GM21737 (cell line): Measurements from ENCODE around the gene COA1.

Experiments used
- ATAC-seq: cut with Tn5 transposase; IDR thresholded peaks from one replicate; pipeline ENCODE4 v1.9.1; 2021; ENCODE audit warnings: mild to moderate bottlenecking, moderate library complexity; ENCODE audit not compliant: unreplicated experiment

The COA1 gene

DNA sequence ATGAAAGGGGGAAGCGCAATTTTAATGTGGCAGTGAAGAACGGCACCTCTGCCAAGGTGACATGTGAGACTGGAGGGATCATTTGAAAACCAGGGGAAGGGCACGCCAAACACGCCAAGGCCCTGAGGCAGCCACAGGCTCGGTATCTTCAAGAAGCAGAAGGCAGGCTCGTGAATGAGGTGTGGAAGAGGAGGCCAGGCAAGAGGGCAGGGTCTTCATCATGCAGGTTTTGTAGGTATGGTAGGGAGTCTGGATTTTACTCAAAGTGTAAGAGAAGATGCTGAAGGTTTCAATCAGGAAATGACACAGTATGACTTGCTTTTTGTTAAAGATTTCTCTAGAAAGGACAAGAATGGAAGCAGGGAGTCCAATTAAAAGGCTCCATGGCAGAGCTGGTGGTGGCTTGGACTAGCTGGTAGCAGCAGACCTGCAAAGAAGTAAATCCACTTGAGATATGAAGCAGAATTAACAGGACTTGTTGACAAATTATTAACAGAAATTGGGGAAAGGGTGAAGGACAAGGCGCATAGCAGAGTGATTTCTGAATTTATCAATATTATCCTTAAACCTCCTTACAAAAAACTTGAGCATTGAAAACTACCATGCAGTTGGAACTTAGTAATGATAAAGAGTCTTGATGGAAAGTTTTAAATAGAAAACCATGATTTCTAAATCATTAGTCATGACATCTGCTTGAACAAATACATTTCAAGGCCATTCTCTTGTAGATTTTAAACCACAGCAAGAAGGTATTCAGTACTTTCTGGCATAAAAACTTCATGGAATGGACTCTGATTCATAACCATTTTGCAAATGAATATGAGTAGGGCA is 70.4 kb downstream of the COA1 start:
- ATAC-seq, result no peak

DNA sequence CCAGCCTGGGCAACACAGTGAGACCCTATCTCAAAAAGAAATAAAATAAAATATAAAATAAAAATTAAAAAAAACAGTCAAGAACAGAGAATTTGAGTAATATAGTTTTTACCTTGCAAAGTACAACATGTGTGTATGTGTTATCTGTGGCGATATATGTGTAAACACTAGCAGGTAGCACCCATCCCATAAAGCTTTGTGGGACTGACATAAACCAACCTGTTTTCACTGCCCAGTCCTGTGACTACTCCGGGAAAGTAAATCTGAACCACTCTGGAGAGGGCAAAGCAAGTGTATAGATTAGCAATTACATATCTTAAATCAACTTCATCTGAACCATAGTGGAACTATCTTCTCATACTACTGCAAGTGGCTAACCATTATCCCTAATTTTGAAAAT is 72.3 kb downstream of the COA1 start:
- ATAC-seq, result no peak

DNA sequence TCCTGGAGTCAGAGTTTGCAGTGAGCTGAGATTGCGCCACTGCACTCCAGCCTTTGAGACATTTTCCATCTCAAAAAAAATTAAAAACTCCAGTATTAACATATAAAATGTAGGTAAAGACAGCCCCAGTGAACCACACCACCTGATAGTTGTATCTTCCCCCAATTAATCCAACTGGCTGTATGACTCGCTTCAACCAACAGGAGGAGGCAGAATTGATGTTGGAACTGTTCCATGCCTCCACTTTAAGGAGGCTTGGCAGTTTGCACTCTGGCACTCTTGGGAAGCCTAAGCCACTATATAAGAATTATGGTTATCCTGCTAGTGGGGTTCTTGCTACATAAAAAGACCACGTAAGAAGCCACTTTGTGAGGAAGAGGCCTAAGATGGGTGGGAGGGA is 73.7 kb downstream of the COA1 start:
- ATAC-seq, result no peak

DNA sequence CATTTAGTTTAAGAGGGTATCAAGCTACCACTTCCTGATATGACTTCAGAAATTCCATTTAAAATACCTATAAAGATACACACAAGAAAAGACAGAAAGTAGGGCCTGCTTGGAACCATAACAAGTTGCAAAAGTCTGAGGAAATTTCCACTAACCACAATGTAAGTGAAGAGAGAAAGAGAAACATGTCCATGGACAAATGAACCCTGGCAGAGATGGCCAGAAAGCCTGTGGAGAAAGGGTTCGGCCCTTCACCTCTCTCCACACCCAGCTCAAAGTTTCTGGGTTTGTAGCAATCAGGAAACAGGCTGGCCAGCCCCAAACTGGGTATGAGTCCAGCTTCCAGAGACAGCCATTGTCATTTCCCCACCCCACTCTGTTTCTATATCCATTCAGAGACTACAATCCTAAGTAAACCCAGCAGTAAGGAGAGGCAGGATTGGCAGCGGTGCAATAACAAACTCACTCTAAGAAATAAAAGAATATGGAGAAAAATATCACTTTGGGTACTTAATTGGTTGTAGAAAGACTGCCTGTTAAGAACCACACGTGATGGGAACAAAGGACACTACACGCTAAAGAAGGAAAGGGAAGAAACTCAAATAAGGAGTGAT is 75.3 kb downstream of the COA1 start:
- no peak for ATAC-seq

DNA sequence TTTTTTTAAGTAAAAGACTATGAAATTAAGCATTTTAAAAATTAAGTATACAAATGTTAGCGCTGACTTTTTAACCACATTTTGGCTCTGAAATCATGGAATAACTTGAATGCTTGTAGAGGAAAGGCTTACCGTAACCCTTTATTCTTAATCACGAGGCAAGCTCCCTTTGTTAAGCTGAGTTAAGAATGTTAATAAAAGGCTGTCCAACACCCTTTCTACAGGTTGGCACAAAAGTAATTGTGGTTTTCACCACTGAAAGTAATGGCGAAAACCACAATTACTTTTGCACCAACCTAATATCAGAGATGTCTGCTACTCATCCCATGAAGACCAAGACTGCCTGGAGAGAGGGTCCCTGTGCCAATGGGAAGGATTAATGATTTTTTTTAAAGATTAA is 75.9 kb downstream of the COA1 start:
- no peak for ATAC-seq

DNA sequence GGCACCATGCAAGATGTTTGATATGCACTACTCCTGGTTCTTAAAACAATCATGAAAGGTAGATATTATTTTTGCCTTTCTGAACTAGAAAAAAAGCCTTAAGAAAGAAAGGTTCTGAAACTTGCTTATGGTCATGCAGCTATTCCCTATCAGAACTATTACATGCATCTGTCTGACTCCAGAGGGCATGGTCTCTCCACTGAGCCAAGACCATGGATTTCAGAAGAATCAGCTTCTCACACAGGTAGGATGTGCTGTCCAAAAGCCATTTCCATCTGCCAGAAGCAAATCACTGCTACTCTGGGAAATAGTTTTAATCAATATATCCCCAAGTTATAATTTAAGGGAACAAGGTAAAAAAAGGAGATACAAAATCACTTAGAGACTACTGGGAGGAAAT is 77.0 kb downstream of the COA1 start:
- ATAC-seq, result no peak

DNA sequence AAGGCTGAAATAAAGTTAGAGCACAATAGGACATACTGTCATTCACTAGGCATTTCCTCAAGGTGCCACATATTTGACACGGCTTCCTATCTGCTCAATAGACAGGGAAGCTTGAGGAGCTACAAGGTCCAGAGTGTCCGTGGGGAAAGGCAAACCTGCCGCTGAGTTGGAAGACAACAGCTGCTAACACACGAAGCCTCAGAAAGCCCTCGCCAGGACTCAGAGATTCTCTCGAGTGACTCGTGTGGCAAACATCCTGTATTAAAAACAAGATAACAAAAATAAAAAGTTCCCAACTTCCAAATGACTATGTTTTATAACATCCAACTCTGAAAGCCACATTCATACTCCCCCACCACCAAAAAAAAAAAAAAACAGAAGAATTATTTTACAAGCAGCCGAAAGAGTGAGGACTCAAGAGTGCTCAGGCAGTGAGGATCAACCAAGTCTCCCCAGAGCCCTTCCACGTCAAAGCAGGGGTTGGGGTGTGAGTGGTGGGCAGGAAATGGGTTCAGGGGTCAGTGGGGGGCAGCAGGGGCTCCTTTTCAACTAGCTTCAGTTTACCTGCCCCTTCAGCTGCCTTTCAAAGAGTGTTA is 78.8 kb downstream of the COA1 start:
- ATAC-seq, result no peak

DNA sequence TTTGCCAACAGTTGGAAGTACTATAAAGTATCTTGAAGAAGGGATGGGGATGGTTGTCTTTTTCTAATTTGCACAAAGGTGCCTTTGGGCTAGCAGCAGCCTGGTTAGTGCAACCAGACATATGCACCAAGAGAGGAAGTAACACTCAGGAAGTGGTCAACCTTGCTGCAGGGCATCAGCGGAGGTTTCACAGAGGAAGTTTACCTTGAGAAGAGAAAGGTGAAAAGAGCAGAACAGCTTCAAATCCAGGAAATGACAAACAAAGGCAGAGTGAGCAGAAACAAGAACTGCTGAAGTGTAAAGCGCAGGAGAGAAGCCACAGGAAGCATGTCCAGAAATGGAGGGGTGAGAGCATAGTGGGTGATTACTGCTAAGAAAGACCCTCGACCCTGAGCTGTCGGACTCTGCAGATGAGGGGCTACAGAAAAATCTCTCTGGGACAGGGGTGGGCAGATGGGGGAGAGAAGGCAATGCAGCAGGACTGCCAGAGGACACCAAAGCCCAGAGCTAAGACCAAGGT is 79.5 kb downstream of the COA1 start:
- peak; percentile 48 for ATAC-seq

DNA sequence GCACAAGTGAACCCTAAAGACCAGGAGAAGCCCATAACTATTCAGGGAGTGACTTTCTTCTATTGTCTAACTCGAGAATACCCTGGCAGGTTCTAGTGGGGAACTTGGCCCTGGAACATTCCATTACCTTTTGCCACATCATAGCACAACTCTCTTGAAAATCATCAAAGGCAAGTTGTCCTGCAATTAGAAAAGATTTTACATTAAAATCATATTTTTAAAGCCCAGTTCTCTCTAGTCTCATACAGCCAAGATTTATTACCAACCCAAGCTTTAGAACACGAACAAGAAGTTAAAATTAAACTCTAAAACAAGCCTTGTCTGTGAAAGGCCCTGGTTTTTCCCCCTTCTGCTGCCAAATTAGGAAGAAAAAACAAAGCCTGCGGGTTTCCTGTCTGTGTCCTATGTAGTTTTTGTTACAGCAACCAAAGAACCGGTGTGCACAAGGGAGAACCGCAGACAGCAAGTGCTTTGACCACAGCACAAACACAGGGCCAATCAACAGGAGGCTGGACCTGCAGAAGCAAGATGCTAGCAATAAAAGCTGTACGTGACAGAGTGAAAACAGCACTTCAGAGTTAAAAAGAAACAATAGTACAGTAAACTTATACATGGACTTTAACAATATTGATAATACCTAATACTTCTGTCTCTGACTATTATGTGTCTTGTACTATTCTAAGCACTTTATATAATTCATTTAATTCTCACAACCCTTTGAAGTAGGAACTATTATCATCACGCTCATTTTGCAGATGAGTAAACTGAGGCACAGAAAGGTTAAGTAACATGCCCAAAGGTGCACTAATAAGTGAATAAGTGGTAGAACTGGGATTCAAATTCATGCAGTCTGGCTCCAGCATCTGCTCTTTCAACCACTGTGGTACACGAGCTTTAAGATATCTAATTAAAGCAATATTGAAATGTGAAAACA is 80.6 kb downstream of the COA1 start:
- ATAC-seq, result peak; percentile 48

DNA sequence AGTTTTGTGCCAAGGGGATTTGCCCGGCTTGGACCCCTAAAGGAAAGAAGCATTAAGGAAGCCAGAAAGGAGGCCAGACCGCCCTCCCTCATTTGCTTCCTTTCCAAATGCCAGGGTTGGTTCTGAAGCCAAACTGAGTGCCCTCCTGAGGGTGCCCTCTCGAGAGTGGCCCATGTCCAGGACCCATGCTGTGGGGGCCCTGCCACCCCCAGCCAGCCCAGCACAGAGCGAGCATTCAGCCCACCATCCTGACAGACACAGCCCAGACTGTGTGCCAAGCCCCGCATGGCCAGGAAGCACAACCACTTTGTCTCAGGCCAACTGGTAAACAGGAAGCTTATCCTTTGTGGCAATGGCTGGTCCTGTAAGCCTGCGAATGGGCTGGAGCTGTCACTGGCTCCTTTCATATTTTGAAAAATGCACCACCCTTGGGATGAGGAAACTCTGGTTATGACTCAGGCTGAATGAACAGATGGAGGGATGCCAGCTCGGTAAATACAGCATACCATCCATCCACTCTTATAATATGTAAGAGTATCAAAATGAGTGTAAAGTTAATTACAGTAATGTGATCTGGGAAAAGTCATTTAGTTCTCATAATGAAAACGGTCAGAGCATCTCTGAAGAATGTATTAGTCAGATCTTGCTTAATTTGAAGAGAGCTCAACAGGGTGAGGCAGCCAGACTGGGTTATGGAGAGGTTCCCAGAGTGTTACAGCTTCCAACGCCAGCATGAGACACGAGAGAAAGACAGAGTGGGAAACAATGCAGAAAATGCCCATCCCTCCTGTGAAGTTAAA is 81.5 kb downstream of the COA1 start:
- peak; percentile 17 for ATAC-seq

DNA sequence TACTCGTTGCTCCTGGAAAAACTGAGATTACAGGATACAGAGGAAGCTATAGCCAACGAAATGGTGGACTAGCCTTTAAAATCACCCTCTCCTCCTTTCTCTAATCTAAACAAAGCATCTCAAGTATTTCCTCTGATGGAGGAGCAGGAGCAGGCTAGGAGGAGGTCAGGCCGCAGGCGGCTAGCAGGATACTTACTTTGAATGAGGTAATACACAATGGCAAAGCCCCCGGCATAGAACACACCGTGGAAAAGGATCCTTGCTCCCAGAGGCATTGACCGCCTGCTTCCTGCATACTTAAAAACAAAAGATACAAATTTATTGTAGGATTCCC is 82.0 kb downstream of the COA1 start:
- ATAC-seq, result no peak

DNA sequence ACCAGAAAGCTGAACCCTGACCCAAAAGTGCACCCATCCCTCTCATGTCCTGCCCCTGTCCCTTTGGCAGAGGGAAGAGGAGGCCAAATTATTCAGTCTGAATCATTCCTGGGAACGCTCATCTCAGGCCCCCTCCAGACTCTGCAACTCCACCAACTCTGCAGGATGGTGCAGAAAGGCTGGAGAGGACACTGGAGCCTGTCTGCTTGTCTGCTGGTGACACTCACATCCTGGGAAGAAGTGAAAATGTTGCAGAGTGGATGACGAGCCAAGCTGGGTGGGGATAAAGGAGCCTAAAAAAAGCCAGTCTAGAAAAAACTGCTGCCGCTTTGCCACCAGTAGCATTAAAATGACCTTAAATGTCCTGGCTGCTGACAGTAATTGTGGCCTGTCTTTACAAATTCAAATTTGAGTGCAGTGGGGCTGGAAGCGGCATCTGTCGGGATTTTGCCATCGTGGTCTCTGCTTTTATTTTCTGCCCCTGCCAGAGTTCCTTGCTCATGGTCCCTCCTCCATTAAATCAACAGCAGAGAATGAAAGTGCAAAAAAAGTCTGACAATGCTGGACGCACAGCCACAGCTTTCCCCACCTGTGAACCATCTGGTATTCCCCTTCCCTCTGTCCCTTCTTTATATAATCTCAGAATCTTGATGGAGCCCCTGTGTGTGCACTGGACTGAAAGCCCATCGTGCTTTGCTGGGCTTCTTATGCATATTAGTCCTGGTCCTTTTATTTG is 82.6 kb downstream of the COA1 start:
- ATAC-seq, result no peak

DNA sequence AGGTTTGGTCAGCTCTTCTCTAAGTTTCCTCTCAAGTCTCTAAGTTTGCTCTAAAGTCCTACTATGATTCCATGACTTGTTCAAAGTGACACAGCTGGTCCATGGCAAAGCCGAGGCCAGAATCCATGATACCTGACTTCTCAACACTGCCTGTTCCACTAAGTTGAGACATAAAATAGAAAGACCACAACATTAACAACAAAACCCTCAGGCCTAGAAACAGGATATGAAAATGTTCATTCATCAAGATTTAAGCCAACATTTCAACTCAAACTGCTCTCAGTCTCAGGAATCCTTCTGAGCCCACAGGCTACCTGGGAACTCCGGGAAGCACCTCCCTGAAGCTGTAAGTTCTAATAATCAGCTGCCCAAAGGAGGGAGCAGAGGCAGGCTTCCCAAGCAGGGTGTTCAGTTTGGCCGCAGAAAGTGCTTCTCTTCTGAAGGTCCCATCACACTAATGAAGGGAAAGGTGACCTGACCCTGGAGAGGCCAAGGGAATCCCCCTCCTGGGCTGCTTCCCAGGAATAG is 83.6 kb downstream of the COA1 start:
- ATAC-seq, result no peak

DNA sequence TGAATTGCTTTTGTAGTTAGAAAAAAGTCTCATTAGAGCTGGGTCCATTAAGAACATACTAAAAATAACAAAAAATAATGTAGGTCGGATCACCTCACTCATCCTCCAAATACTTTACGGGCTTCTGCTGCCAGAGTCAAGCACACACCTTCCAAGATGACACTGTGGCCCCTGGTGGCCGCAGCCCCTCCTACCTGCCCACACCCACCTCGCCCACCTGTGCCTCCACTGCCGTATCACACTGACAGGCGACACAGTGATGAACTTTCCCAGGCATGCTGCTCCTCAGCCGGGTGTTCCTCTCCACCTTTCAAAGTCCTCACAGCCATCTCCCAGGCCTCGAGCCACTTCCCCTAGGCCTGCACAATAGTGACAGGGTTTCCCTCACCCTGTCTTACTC is 85.5 kb downstream of the COA1 start:
- ATAC-seq, result no peak

DNA sequence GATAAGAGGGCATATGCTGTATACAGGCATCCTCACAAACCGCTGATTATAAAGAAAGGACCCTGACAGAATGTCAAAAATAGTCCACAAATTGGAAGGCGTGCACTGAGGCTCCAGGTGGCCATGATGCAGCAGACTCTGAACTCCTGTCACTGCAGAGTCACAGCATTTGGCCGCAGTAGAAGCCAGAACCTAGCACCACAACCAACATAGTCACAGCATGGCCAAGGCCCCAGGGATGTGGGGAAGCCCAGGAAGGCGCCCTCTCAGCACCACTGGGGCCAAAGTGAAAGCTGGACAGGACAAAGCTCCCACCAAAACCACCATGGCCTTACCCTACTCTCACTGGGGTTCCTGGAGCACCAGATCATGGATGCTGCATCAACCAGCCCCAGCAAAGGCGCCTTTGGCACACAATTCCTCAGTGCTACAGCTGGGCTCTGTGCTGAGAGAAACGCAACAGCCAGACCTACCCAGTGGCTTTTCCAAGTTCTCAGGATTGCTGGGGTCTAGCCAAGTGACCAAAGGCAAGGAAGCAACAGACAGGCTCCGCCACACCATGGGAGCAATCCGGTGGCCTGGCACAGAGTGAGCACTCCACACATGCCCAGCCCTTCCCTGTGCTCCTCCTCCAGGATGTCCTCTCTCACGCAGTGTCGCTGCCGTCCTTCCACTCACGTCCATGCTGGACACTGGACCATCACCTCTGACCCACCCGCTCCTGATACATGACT is 86.3 kb downstream of the COA1 start:
- ATAC-seq, result no peak

DNA sequence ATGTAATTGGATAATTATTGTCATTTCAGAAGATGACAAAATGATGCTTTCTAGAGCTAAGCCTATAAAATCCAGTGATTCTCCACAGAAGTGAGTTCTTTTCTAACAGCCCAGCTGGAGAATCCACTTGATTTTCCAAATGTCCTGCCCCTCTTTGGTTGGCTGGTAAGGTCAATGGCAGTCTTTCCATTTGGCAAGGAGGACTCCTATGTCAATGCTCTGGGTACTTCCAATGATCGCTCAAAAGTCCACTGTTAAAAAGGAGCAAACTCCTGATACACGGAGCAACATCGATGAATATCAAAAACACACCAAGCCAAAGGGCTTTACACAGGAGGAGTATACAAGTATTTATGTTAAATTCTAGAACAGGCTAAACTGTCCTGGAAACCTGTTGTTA is 88.6 kb downstream of the COA1 start:
- no peak for ATAC-seq

DNA sequence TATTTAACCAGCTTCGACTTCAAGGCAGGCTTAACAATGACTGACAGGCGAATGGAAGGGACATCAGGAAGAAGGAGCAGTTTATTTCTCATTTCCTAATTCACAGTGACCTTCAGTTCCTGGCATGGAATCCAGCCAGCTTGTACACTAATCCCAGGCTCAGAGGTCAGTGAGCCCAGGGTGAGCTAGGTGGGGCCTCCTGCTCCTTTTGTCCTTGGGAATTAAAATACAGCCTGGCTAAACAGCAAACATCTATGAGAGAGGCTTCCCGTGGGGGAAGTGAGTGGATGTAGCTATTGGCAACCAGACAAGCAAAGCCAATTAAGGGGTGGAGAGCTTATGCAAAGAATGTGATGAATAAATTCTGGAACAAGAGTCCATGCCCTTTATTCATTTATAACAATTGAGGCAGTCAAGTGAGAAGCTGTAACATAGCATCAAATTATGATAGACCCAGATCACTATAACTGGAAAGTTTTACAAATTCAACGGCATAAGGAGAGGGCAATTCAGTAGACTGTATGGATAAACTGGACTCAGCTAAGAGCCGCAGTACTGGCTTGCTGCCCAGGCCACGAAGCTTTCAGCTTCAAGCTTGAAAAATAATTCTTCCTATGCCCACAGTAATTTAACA is 89.3 kb downstream of the COA1 start:
- ATAC-seq, result no peak

DNA sequence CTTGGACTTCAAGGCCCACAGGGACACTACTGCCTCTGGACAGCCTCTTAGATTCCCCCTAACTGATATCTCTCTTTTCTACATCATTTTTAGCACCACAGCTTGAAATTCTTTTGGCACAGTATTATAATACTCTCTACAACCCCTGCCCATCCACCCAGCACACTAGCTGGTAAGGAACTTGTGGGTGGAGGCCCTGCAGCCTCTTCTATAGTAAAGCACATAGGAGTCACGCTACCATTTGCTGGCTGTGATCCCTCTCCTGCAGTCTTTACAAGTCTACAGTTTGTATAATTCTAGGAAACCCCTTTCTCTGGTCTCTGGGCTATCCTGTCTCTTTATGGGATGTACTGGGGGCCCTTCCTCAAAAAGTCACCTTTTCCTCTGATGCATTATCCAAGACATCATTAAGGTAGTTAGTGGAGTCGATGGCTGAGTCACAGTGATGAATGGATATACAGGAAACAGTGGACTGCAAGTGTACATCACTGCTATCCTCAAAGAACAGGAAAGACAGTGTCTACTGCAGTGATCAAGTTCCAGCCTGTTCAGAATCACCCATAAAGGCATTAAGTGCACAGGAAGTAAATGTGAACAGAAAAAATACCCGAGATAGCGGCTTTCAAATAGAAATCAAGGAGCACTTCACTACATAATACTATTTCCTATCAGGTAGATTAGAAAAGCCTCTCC is 92.1 kb downstream of the COA1 start:
- no peak for ATAC-seq
